HG03095 (cell line): Measurements from ENCODE around the gene CTNNB1.
"Not testable (repeated sequence)": the region's sequence is repeated elsewhere in the genome, so short reads cannot be mapped to it uniquely, and the experiment has no call there.

Source experiments
- ATAC-seq: cut with Tn5 transposase; IDR thresholded peaks from one replicate; pipeline ENCODE4 v1.9.1; 2021; ENCODE audit warnings: moderate library complexity; ENCODE audit not compliant: unreplicated experiment

CTNNB1 gene

GRCh38 chr3:41248525-41248924, 49.2 kb downstream of the CTNNB1 start:
- ATAC-seq = no peak

- no peak for ATAC-seq
Observed at GRCh38 chr3:41249318-41249717, 50.0 kb downstream of the CTNNB1 start.

- no peak for ATAC-seq
Observed at GRCh38 chr3:41250825-41251224, 51.5 kb downstream of the CTNNB1 start.

- ATAC-seq = no peak
Observed at GRCh38 chr3:41251593-41251992, 52.3 kb downstream of the CTNNB1 start.

- no peak for ATAC-seq
Observed at GRCh38 chr3:41258239-41258800, 59.0 kb downstream of the CTNNB1 start.

GRCh38 chr3:41259449-41260062, 60.3 kb downstream of the CTNNB1 start:
- ATAC-seq = no peak

- ATAC-seq = no peak
Observed at GRCh38 chr3:41260063-41260450, 60.8 kb downstream of the CTNNB1 start.

GRCh38 chr3:41265011-41265545, 65.8 kb downstream of the CTNNB1 start:
- no peak for ATAC-seq

- no peak for ATAC-seq
Observed at GRCh38 chr3:41265823-41266273, 66.5 kb downstream of the CTNNB1 start.

- ATAC-seq = no peak
Observed at GRCh38 chr3:41267975-41268640, 68.8 kb downstream of the CTNNB1 start.

GRCh38 chr3:41272667-41273066, 73.4 kb downstream of the CTNNB1 start:
- ATAC-seq = no peak

GRCh38 chr3:41274944-41275668, 75.8 kb downstream of the CTNNB1 start:
- no peak for ATAC-seq

- no peak for ATAC-seq
Observed at GRCh38 chr3:41276191-41276590, 76.9 kb downstream of the CTNNB1 start.

GRCh38 chr3:41277790-41278465, 78.6 kb downstream of the CTNNB1 start:
- no peak for ATAC-seq

- ATAC-seq = not testable (repeated sequence)
Observed at GRCh38 chr3:41284934-41285333, 85.6 kb downstream of the CTNNB1 start.

GRCh38 chr3:41286305-41286704, 87.0 kb downstream of the CTNNB1 start:
- ATAC-seq = no peak

GRCh38 chr3:41288785-41289184, 89.5 kb downstream of the CTNNB1 start:
- ATAC-seq = no peak
